ENCODE results near the gene PLP1. TPM values are rescaled to one million over a fixed set of nuclear protein-coding genes. Genes with fewer than 3 reads are reported as not detected.

Gene PLP1
- total RNA-seq, 1 donor from 2014 or later: 0.58 TPM

DNA sequence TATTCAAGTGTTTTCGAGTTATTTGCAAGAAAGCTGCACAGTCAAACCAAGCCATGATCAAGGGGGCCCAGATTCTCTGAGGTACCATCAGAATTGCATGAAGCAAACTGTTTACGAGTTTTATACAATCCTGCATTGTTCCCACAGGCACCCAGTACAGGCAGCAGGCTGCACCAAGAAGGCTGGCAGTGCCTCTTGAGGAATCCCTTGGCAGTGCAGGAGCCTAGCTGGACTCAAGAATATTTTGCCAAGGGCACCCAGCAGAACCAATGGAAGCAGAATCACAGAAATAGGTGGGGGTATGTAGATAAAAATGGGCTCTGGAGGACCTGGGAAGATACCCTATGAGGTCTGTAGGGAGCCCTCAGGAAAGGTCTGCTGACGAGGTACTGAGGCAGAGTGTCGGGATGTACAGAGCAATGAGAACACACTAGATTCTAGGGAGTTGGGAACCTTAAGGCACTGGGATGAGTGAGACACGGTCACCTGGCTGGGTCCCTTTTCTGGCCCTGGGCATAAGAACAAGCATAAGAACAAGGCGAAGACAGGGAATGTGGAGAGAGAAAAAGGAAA is 2.5 kb upstream of the PLP1 start:
- Mint-ChIP-seq H3K4me1 (no peaks in the 10 kb centered on the region), H3K4me3 (no peak overlapping the region), H3K27ac (no peak overlapping the region), H3K27me3 (ENCODE audit: low read depth) (peaks cover 12% of the 10 kb centered on the region), H3K9me3 (peaks cover 8% of the 10 kb centered on the region), H3K36me3 (no peaks in the 10 kb centered on the region)
- TF ChIP-seq, protein P1, sequence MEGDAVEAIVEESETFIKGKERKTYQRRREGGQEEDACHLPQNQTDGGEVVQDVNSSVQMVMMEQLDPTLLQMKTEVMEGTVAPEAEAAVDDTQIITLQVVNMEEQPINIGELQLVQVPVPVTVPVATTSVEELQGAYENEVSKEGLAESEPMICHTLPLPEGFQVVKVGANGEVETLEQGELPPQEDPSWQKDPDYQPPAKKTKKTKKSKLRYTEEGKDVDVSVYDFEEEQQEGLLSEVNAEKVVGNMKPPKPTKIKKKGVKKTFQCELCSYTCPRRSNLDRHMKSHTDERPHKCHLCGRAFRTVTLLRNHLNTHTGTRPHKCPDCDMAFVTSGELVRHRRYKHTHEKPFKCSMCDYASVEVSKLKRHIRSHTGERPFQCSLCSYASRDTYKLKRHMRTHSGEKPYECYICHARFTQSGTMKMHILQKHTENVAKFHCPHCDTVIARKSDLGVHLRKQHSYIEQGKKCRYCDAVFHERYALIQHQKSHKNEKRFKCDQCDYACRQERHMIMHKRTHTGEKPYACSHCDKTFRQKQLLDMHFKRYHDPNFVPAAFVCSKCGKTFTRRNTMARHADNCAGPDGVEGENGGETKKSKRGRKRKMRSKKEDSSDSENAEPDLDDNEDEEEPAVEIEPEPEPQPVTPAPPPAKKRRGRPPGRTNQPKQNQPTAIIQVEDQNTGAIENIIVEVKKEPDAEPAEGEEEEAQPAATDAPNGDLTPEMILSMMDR (IDR thresholded peaks at IDR 0.05; ENCODE audit: unreplicated experiment): no peak
- DNase-seq (ENCODE audit: low spot score in 2 of 2, unreplicated experiment in 2 of 2): no peak

- no peak for DNase-seq (ENCODE audit: low spot score in 2 of 2, unreplicated experiment in 2 of 2)
- H3K27me3 Mint-ChIP-seq (ENCODE audit: low read depth): peaks cover 10% of the 10 kb centered on the region
- H3K4me1 Mint-ChIP-seq: no peaks in the 10 kb centered on the region
- no peaks in the 10 kb centered on the region for H3K36me3 Mint-ChIP-seq
- no peak overlapping the region for H3K4me3 Mint-ChIP-seq
- TF ChIP-seq, protein P1 (IDR thresholded peaks at IDR 0.05; ENCODE audit: unreplicated experiment): no peak
- no peak overlapping the region for H3K27ac Mint-ChIP-seq
- no peaks in the 10 kb centered on the region for H3K9me3 Mint-ChIP-seq
Measured at GRCh38 chrX:103779141-103779789, 2.6 kb downstream of the PLP1 start.

- H3K4me1 Mint-ChIP-seq: no peaks in the 10 kb centered on the region
- DNase-seq (ENCODE audit: low spot score in 2 of 2, unreplicated experiment in 2 of 2): no peak
- H3K4me3 Mint-ChIP-seq: no peak overlapping the region
- H3K36me3 Mint-ChIP-seq: no peaks in the 10 kb centered on the region
- H3K27ac Mint-ChIP-seq: no peak overlapping the region
- TF ChIP-seq, protein P1 (IDR thresholded peaks at IDR 0.05; ENCODE audit: unreplicated experiment): no peak
- H3K9me3 Mint-ChIP-seq: no peaks in the 10 kb centered on the region
- peaks cover 2% of the 10 kb centered on the region for H3K27me3 Mint-ChIP-seq (ENCODE audit: low read depth)
Measured at GRCh38 chrX:103780336-103781061, 3.9 kb downstream of the PLP1 start.

- H3K36me3 Mint-ChIP-seq: no peaks in the 10 kb centered on the region
- TF ChIP-seq, protein P1 (IDR thresholded peaks at IDR 0.05; ENCODE audit: unreplicated experiment): no peak
- no peak overlapping the region for H3K27ac Mint-ChIP-seq
- H3K4me1 Mint-ChIP-seq: no peaks in the 10 kb centered on the region
- no peak for DNase-seq (ENCODE audit: low spot score in 2 of 2, unreplicated experiment in 2 of 2)
- H3K9me3 Mint-ChIP-seq: no peaks in the 10 kb centered on the region
- H3K4me3 Mint-ChIP-seq: no peak overlapping the region
- no peaks in the 10 kb centered on the region for H3K27me3 Mint-ChIP-seq (ENCODE audit: low read depth)
Measured at GRCh38 chrX:103781062-103781402, 4.4 kb downstream of the PLP1 start.

GRCh38 chrX:103781706-103782105 is 5.1 kb downstream of the PLP1 start:
- no peak overlapping the region for H3K27ac Mint-ChIP-seq
- no peak for DNase-seq (ENCODE audit: low spot score in 2 of 2, unreplicated experiment in 2 of 2)
- H3K36me3 Mint-ChIP-seq: no peaks in the 10 kb centered on the region
- H3K27me3 Mint-ChIP-seq (ENCODE audit: low read depth): no peaks in the 10 kb centered on the region
- no peaks in the 10 kb centered on the region for H3K9me3 Mint-ChIP-seq
- H3K4me1 Mint-ChIP-seq: no peaks in the 10 kb centered on the region
- H3K4me3 Mint-ChIP-seq: no peak overlapping the region
- TF ChIP-seq, protein P1 (IDR thresholded peaks at IDR 0.05; ENCODE audit: unreplicated experiment): no peak

All from mesothelial cell of epicardium (in vitro differentiated cells).